ENCODE data around the gene DGKB. TPM values are rescaled to one million over a fixed set of nuclear protein-coding genes. Genes with fewer than 3 reads are reported as not detected.

DGKB gene
- total RNA-seq, 1 donor from 2014 or later = 0.72 TPM

DNA sequence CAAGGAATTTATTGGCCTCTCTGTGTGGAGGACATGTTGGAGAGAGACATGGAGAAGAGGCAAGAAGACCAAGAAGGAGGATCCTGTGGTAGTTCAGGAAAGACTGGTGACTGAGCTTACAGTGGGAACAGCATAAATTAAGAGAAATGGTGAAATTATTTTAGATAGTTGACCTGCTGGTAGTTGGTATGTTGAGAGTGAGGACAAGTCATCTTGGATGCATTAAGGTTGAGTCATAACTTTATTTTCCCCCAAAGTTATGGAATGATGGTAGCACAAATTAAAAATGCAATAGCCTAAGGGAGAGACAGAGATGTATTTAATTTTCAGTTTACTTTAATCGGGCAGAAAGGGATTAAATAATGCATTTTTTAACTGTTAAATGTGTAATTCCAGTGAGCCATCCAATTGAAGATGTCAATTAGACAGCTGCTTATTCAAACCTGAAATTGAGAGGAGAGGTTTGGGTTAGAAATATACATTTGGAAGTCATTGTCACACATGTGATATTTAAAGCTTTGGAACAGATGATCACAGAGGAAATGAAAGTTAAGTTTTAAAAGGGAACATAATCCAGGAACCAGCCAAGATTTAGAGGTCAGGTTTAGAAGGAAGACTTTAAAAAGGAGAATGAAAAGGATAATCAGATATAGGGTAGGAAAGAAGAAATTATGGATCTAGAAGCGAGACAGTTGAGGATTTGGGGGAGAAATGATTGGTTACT, 80.6 kb downstream of the DGKB start:
- H3K27me3 Mint-ChIP-seq (ENCODE audit: low read depth) = no peaks in the 10 kb centered on the region
- DNase-seq (ENCODE audit: low read depth, low spot score) = no peak
- H3K4me3 Mint-ChIP-seq = no peak overlapping the region
- H3K9me3 Mint-ChIP-seq = no peaks in the 10 kb centered on the region
- no peaks in the 10 kb centered on the region for H3K36me3 Mint-ChIP-seq (ENCODE audit: low read depth)
- no peaks in the 10 kb centered on the region for H3K4me1 Mint-ChIP-seq
- H3K27ac Mint-ChIP-seq (ENCODE audit: unreplicated experiment) = no peak overlapping the region
- TF ChIP-seq, protein P1, sequence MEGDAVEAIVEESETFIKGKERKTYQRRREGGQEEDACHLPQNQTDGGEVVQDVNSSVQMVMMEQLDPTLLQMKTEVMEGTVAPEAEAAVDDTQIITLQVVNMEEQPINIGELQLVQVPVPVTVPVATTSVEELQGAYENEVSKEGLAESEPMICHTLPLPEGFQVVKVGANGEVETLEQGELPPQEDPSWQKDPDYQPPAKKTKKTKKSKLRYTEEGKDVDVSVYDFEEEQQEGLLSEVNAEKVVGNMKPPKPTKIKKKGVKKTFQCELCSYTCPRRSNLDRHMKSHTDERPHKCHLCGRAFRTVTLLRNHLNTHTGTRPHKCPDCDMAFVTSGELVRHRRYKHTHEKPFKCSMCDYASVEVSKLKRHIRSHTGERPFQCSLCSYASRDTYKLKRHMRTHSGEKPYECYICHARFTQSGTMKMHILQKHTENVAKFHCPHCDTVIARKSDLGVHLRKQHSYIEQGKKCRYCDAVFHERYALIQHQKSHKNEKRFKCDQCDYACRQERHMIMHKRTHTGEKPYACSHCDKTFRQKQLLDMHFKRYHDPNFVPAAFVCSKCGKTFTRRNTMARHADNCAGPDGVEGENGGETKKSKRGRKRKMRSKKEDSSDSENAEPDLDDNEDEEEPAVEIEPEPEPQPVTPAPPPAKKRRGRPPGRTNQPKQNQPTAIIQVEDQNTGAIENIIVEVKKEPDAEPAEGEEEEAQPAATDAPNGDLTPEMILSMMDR (conservative IDR thresholded peaks at IDR 0.05) = no peak

DNA sequence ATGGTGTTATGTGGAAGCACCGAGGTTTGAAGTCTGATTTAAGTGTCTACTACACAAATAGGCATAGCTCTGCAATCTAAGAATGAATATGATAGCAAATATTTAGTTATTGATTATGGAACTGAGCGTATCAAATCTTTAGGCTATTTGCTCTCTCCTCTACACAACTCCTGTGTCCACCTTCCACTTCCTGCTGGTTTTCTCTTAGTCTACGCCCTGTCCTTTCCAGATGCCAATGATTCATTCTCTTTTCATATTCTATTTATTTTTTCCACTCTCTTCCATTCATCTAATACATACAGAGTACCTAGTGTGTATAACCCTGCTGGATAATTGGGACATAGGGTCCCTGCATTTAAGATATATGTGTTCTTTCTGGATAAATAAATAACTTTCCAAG, 83.7 kb downstream of the DGKB start:
- TF ChIP-seq, protein P1 (conservative IDR thresholded peaks at IDR 0.05) = no peak
- DNase-seq (ENCODE audit: low read depth, low spot score) = no peak
- H3K36me3 Mint-ChIP-seq (ENCODE audit: low read depth) = no peaks in the 10 kb centered on the region
- no peaks in the 10 kb centered on the region for H3K4me1 Mint-ChIP-seq
- no peaks in the 10 kb centered on the region for H3K9me3 Mint-ChIP-seq
- no peak overlapping the region for H3K4me3 Mint-ChIP-seq
- no peak overlapping the region for H3K27ac Mint-ChIP-seq (ENCODE audit: unreplicated experiment)
- H3K27me3 Mint-ChIP-seq (ENCODE audit: low read depth) = no peaks in the 10 kb centered on the region

DNA sequence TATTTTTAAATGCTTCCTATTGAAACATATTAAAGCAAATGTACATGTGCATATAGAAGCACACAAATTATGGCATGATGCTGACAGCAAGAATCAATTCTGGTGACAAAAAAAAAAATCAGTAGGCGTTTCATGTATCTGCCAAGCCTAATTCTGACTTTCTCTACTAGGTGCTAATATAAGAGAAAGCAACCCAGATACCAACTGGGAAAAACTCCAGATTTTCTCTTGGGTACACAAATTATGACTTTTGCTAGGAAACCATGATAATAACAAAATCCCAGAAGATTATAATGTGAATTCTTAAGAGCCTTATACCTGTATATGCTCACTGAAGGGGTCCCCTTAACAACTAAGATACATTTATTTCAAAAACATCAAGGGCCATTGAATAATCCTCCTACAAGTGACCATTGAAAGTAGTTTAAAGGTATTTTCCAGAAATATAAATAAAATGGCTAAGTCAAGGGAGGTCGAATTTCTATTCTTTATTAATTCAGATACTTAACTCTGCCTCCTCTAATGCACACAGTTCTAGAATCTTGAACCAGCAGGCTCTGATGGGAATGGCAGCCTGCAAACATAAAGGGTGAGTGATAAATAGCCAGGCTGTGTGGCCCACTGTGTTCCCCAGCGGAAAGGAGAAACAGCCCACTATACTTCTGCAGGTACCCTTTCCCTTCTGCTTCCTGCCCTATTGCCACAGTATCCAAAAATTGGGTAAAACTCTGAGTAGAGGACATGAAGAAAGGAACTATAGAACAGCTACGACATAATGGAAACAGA, 84.5 kb downstream of the DGKB start:
- Mint-ChIP-seq H3K27ac (ENCODE audit: unreplicated experiment) (no peak overlapping the region), H3K36me3 (ENCODE audit: low read depth) (no peaks in the 10 kb centered on the region), H3K9me3 (no peaks in the 10 kb centered on the region), H3K4me3 (no peak overlapping the region), H3K4me1 (no peaks in the 10 kb centered on the region), H3K27me3 (ENCODE audit: low read depth) (no peaks in the 10 kb centered on the region)
- DNase-seq (ENCODE audit: low read depth, low spot score) = no peak
- TF ChIP-seq, protein P1 (conservative IDR thresholded peaks at IDR 0.05) = no peak

DNA sequence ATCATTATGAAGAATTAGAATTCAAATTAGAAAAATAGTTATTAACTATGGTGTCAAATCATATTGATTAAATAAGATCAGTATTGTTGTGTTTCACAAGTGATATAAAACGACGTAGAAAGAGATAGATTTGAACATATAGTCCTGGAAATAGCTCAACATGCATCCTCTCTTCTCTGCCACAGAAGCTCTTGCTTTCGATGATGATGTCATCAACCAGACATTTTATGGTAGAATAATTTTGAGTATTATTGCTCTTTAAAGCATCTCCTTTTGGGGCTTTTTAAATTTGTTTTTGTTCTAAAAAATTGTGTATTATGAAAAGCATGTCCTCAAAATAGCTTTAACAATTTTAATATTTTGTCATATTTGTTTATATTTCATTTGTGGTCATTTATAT, 95.0 kb downstream of the DGKB start:
- no peak overlapping the region for H3K4me3 Mint-ChIP-seq
- H3K4me1 Mint-ChIP-seq = no peaks in the 10 kb centered on the region
- H3K9me3 Mint-ChIP-seq = no peaks in the 10 kb centered on the region
- no peak for DNase-seq (ENCODE audit: low read depth, low spot score)
- H3K36me3 Mint-ChIP-seq (ENCODE audit: low read depth) = no peaks in the 10 kb centered on the region
- H3K27me3 Mint-ChIP-seq (ENCODE audit: low read depth) = no peaks in the 10 kb centered on the region
- no peak overlapping the region for H3K27ac Mint-ChIP-seq (ENCODE audit: unreplicated experiment)
- TF ChIP-seq, protein P1 (conservative IDR thresholded peaks at IDR 0.05) = no peak

DNA sequence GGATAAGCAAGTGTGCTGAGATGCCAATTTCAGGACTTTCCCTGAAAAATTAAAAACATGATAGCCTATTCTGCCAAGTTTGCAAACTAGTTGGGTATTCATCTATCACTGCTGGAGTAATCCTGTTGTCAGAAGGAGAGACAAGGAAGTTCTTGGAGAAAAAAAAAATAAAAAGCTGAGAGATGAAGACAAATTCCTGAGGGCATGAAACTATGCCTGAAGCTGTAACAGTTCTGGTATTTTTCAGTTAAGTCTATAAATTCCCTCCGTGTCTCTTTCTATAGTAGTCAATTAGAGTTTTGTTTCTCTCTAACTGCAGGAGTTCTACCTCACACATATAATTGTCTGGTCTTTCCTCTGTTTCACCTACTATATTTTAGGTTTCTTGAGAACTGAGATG, 95.7 kb downstream of the DGKB start:
- Mint-ChIP-seq H3K27me3 (ENCODE audit: low read depth) (no peaks in the 10 kb centered on the region), H3K27ac (ENCODE audit: unreplicated experiment) (no peak overlapping the region), H3K36me3 (ENCODE audit: low read depth) (no peaks in the 10 kb centered on the region), H3K9me3 (no peaks in the 10 kb centered on the region), H3K4me3 (no peak overlapping the region), H3K4me1 (no peaks in the 10 kb centered on the region)
- TF ChIP-seq, protein P1 (conservative IDR thresholded peaks at IDR 0.05) = no peak
- DNase-seq (ENCODE audit: low read depth, low spot score) = no peak

All from neural crest cell (in vitro differentiated cells).